ENCODE data around the gene NPL. TPM values are rescaled to one million over a fixed set of nuclear protein-coding genes. Genes with fewer than 3 reads are reported as not detected.

NPL gene
- total and polyA plus RNA-seq, 9 of the 15 experiments (the other 6 are each of a cell fraction or from before 2014, with no cell fraction given): 9.9 to 22.3 (median 14.2) TPM

- TF ChIP-seq KDM4B (IDR thresholded peaks at IDR 0.05; ENCODE audit: borderline replicate concordance in 2 of 2, low read depth in 1 of 2) (peak in 1 of 2 experiments; percentile 69; a peak in 1 of 4 replicates), MAFG (tag; conservative IDR thresholded peaks at IDR 0.05) (no peak), SAP30 (IDR thresholded peaks at IDR 0.05; ENCODE audit: borderline replicate concordance, insufficient read depth, low read depth, low read length, poor library complexity, severe bottlenecking) (peak; percentile 59), MYBL2 (IDR thresholded peaks at IDR 0.05; ENCODE audit: low read depth) (no peak), MYBL2 (CRISPR knock-in tag; IDR thresholded peaks at IDR 0.05; ENCODE audit: borderline replicate concordance) (no peak), ZNF280B (CRISPR knock-in tag; IDR thresholded peaks at IDR 0.05) (no peak), RFX5 (IDR thresholded peaks at IDR 0.05; ENCODE audit: low read depth, low read length) (no peak), HMGN3 (IDR thresholded peaks at IDR 0.05; ENCODE audit: borderline replicate concordance, extremely low read depth, insufficient read length, low read depth, low read length) (peak; percentile 74), ZNF431 (CRISPR knock-in tag; IDR thresholded peaks at IDR 0.05) (peak; percentile 88), RCOR1 (IDR thresholded peaks at IDR 0.05; ENCODE audit: borderline replicate concordance in 1 of 2, low read depth in 2 of 2, low read length in 2 of 2) (peak in 1 of 2 experiments; percentile 7; a peak in 1 of 4 replicates), ZNF311 (CRISPR knock-in tag; IDR thresholded peaks at IDR 0.05) (peak; percentile 62; the same call in 1 of the 2 replicates), BDP1 (IDR thresholded peaks at IDR 0.05; ENCODE audit: insufficient read depth, insufficient read length) (no peak), BCOR (IDR thresholded peaks at IDR 0.05) (peak; percentile 31; the same call in 1 of the 2 replicates), CBFB (CRISPR knock-in tag; IDR thresholded peaks at IDR 0.05) (no peak; the same call in 1 of the 2 replicates), BACH1 (tag; IDR thresholded peaks at IDR 0.05) (no peak; the same call in 1 of the 2 replicates), ZNF146 (CRISPR knock-in tag; IDR thresholded peaks at IDR 0.05; ENCODE audit: unreplicated experiment) (no peak), ZNF282 (CRISPR knock-in tag; IDR thresholded peaks at IDR 0.05) (no peak), ZNF766 (CRISPR knock-in tag; conservative IDR thresholded peaks at IDR 0.05) (peak; percentile 83), THRAP3 (IDR thresholded peaks at IDR 0.05; ENCODE audit: borderline replicate concordance) (no peak), MYNN (IDR thresholded peaks at IDR 0.05) (no peak), MYNN (CRISPR knock-in tag; IDR thresholded peaks at IDR 0.05) (no peak)
- TF ChIP-seq, protein P1, sequence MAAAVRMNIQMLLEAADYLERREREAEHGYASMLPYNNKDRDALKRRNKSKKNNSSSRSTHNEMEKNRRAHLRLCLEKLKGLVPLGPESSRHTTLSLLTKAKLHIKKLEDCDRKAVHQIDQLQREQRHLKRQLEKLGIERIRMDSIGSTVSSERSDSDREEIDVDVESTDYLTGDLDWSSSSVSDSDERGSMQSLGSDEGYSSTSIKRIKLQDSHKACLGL (CRISPR knock-in tag; IDR thresholded peaks at IDR 0.05; ENCODE audit: borderline replicate concordance, poor library complexity, severe bottlenecking): no peak
- TF ChIP-seq, protein P2, sequence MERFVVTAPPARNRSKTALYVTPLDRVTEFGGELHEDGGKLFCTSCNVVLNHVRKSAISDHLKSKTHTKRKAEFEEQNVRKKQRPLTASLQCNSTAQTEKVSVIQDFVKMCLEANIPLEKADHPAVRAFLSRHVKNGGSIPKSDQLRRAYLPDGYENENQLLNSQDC (CRISPR knock-in tag; IDR thresholded peaks at IDR 0.05): no peak
- TF ChIP-seq, protein P3, sequence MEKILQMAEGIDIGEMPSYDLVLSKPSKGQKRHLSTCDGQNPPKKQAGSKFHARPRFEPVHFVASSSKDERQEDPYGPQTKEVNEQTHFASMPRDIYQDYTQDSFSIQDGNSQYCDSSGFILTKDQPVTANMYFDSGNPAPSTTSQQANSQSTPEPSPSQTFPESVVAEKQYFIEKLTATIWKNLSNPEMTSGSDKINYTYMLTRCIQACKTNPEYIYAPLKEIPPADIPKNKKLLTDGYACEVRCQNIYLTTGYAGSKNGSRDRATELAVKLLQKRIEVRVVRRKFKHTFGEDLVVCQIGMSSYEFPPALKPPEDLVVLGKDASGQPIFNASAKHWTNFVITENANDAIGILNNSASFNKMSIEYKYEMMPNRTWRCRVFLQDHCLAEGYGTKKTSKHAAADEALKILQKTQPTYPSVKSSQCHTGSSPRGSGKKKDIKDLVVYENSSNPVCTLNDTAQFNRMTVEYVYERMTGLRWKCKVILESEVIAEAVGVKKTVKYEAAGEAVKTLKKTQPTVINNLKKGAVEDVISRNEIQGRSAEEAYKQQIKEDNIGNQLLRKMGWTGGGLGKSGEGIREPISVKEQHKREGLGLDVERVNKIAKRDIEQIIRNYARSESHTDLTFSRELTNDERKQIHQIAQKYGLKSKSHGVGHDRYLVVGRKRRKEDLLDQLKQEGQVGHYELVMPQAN (IDR thresholded peaks at IDR 0.05; ENCODE audit: borderline replicate concordance): peak; percentile 61; the same call in 1 of the 2 replicates
Measured at GRCh38 chr1:182789138-182790076, at the start of gene NPL (continued).

Data from K562 (cell line).